ENCODE measurements around the gene NFIL3. TPM values are rescaled to one million over a fixed set of nuclear protein-coding genes. Genes with fewer than 3 reads are reported as not detected.

The NFIL3 gene
- total RNA-seq, 1 donor from 2014 or later: 19.4 TPM

DNA sequence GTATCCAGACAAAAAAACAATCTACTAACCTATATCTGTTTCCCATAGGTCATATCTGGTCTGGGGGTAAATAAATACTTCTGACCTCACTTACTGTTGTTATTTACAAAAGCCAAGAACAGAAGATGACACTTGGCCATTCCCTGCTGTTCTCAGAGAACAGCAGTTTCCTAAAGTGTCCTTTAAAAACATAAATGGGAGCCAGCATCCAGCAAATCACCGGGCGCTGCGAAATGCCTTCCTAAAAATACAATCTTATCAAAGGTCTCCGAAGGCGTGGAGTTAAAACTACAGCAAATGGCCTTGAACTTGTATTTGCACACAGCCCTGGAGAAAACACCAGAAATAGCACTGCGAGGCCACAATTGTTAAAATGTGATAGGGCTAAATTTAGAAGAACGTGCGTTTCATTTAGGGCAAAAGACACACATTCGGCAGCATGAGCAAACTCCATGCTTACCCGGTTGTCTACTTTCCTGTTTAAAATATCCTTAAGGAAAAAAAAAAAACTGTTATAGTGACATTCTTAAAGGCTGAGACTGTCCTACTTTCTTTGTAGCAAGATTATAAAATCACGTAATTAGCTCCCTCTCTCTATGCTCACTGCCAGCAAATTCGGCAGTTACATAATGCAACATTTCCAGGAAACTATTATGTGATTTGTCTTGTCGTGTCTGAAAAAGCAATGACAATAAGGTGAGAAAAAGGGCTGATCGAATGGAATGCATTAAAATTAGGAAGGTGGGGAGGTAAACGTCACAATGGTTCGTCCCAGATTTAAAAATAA, 1.5 kb downstream of the NFIL3 start:
- ATAC-seq: no peak

DNA sequence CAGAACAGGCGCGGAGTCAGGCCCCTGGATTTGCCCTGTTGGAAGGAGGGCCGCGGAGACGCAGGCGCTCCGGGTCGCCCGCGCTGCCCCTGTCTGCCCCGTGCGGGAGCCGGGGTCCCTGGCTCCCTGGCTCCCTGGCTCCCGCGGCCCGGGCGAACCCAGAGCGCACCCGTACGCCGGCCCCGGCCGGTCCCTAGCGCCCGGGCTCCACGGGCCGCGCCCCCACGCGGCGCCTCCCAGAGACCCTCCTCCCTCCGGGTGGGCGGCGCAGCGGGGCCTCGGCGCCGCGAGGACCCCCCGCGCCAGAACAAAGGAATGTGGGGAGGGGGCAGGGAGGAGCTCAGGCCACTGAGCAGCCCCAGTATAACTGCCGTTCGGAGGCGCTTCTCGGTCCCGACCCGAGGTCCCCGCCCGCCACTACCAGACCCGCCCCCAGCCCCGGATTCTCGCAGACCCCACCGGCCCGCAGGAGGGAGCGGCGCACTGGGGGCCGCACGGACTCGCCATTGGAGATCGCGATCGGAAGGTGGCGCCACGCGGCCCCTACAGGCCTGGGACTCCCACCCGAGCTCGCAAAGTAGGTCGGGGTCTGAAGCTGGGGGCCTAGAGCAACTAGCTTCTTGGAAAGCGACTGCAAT, 2.4 kb downstream of the NFIL3 start:
- ATAC-seq: no peak

DNA sequence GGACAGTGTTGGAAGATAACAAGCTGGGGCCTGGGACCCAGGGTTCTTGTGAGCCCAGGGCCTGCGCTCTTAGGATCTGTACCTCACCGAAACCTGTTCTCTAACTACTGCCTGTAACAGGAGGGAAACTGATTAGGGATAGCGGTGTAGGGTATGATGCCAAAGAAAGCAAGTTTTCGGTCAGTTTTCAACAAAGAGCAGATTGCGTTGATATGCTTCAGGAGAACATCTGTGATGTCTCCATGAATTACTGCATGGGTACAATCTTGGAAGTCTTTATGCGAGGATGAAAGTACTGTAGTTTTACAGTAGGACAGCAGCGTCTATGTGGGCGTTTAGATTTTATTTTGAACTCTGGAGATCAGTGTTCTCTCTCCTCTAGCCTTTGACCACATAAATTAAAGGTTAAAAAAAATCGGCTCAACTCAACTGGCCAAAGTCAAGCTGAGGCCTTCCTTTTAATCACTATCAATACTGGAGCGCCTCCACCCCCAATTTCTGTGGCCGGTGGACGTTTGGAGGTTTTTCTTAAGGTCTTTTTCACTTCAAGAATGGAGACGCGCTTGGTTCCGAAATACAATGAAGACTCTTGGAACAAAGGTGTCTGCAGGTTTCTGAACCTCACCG, 3.0 kb downstream of the NFIL3 start:
- ATAC-seq: no peak

- peak; percentile 40 for ATAC-seq
Observed at GRCh38 chr9:91419222-91420191, 4.1 kb downstream of the NFIL3 start.

DNA sequence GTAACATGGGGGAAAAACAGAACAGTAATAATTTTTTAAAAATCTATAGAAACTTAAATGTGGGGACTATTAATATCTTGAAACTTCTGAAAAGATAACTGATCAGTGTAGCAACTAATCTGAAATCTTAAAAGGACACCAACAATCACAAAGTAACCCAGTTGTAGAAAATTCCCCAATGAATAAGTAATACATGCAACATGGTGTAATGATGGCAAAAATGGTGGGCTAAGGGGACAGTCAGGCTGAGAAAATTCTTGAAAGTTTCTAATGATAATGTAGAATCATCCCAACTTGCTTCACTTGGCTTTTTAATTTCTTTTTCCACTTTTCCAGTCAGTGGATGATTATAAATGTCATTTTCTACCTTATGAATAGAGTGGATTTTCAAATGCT, 5.4 kb downstream of the NFIL3 start:
- no peak for ATAC-seq

GRCh38 chr9:91417602-91418214, 5.9 kb downstream of the NFIL3 start:
- ATAC-seq: no peak

GRCh38 chr9:91416096-91416712, 7.4 kb downstream of the NFIL3 start:
- peak; percentile 69 for ATAC-seq

DNA sequence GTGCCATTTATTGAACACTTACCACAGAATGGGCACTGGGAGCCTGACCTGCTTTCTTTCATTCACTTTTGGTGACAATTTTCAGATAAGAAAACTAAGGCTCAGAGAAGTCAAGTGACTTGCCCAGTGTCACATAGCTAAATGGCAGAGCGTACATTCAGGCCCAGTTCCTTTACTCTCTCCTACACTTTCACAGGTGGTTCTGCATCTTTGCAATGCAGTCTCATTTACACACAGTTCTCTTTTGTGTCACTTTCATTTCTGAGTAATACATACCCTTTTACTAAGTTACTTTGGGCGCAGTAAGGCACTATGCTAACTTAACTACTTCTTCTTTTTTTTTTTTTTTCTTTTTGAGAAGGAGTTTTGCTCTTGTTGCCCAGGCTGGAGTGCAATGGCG, 8.3 kb downstream of the NFIL3 start:
- ATAC-seq: no peak

DNA sequence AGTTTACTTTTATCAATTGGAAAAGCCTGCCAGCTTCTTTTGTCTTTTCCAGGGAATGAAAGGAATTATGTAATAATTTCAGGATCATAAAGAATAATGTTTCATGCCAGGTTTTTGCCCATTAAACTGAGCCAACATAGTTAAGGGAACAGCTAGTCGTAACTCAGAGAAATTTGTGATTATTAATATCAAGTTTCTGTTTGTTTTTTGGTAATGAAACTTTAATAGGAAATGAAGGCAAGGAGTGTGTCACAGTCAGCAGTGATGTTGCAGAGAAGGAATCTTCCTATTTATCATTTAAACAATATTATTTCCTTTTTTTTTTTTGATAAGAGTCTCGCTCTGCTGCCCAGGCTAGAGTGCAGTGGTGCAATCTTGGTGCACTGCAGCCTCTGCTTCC, 10.7 kb downstream of the NFIL3 start:
- no peak for ATAC-seq

DNA sequence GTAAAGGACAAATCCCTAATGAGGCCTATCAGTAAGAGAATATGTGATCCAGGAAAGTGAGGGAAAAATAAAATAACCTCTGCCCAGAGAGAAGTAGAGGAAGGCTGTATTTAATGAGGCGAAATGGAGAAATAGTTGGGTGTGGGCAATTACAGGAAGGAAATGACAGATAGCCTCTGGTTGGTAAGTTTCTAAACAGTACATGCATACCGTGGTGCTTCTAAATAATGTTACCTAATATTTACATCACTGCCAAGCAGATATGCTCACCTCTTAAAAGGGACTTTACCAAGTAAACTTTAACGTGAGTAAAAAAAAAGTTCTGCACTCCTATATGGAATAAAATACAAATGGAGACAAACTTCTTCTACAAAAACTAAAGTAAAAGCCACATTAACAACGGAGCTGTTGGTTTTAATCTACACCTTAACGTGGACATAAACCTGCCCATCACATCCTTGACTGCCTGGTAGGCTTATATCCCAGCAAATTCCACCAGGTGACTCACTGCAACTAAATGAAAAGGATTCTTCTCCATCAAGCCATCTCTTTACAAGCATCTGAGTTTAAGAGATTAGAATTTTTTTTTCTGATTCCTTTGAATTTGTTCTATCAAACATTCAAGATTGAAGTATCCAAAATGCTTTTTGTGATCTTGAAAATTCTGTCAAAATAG, 12.4 kb downstream of the NFIL3 start:
- ATAC-seq: peak; percentile 38

DNA sequence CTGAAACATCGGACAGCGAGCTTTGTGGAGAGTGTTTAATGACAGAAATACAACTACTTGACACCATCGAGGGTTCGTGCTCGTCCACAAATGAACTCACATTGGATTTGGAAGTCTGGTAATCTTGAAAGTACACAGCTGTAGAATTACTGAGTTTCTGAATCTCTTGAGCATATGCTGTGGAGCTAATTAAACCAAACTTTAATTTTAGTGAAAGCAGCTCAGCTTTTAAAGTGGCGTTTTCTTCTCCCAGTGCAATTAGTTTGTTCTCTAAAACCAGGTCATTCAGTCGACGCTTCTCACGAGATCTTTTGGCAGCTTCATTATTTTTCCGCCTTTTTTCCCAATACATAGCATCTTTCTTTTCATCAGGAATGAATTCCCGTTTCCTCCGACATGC, 13.5 kb downstream of the NFIL3 start:
- ATAC-seq: no peak

- ATAC-seq: no peak
Observed at GRCh38 chr9:91408475-91408874, 15.2 kb downstream of the NFIL3 start.

- no peak for ATAC-seq
Observed at GRCh38 chr9:91407580-91408318, 15.9 kb downstream of the NFIL3 start.

- ATAC-seq: no peak
Observed at GRCh38 chr9:91405343-91406077, 18.1 kb downstream of the NFIL3 start.

- ATAC-seq: no peak
Observed at GRCh38 chr9:91403665-91404543, 19.7 kb downstream of the NFIL3 start.

DNA sequence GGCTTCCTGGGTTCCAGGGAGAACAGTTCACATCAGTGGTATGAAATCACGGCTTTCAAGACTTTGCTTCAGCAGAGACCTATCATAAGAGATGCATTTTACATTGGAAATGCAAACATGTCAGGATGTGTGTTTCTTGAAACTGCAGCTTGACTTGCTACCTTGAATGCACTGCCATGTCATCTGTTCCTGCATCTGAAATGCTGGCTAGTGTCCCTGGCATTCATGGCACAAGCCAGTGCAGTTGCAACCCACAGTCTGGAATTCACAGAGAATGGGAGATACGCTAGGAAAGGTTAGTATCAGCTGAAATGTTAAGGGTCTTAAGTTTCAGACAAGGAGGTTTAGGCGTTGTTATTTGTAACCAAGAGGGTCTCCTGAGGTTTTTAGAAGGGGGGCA, 24.7 kb downstream of the NFIL3 start:
- ATAC-seq: no peak

DNA sequence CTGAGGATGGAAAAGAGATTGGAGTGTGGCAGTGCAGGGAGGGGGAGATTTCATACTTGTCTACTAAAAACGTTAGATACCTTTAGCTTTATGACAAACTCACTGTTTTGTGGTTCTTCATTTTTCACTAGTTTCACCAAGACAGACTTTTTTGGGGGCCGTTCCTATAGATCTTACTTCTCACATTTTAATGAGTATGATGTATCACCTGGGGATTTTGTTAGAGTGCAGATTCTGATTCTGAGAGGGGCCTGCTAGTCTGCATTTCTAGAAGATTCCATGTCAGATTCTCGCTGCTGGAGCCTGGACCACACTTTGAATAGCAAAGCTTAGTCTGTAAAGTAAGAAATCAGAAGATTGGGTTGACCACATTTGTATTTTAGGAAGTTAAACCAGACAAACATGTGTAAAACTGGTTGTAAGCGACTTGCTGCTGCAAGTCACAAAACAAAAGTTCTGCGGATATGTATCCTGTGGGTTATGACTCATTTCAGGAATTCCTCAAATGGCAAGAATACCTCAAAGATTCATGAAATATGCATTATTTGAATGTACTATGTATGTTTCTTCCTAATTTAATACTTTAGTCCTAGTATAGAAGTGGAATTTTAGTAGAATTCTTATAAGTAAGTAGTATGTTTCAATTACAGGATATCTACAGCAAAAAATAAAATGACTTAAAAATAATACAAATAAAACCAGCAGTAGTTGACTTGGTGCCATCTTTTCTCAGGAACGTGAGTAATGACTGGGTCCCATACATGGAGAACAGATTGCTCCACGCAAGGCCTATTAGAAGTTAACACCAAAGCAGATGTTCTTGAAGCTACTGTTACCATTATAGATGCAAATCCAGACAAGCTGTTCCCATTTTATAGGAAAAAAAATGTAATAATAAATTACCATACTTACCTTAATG, 27.8 kb downstream of the NFIL3 start:
- peak; percentile 60 for ATAC-seq
